K562 (cell line): ENCODE measurements around the gene NIPAL4. TPM values are rescaled to one million over a fixed set of nuclear protein-coding genes. Genes with fewer than 3 reads are reported as not detected.

Experiments
- ATAC-seq: fragments of 200-7000 bp; cut with Tn5 transposase; 3 replicates; pipeline ENCODE4 v1.9.1; 2020; ENCODE audit warnings: moderate library complexity
- BruUV-seq: library from RNA; stranded (reverse); fragments of 400-500 nt; replicated peaks from 2 replicates; lab custom pipeline; 2021; lab: Mats Ljungman, UMichigan
- CTCF ChIA-PET: fragments of 300-600 bp; formaldehyde crosslinking; extraction: SDS; loops from one replicate; lab custom pipeline; 2021; ENCODE audit warnings: low intra/inter-chr PET ratio; lab: Yijun Ruan, JAX
- POLR2A ChIA-PET: fragments of 300-600, 350-650 bp; sonication (Branson Sonifier 250); formaldehyde crosslinking; extraction: SDS; loops from one replicate; lab custom pipeline; 2021; ENCODE audit warnings: antibody characterized with exemption, inconsistent platforms; lab: Yijun Ruan, JAX
- DNase-seq, 4 experiments: peaks; one replicate each; pipeline versions ENCODE4 v3.0.0 to v3.0.0-alpha.2; 2011 to 2018; ENCODE audit warnings: low spot score in 3 of 4, mixed read lengths in 3 of 4; ENCODE audit errors: extremely low read depth in 1 of 4
- FAIRE-seq: peaks from 2 replicates; lab custom pipeline; 2011; peaks lifted over from hg19 to GRCh38; lab: Jason Lieb, UNC
- H2AFZ ChIP-seq: 2 replicates; pipeline ENCODE4 v1.6.0; 2011; ENCODE audit warnings: low read depth, low read length, control low read depth, inconsistent platforms
- H3K27ac ChIP-seq: fragments of 200-600 bp; 3 replicates; pipeline ENCODE4 v1.8.0; 2011; ENCODE audit warnings: low read depth, mild to moderate bottlenecking, control low read depth, inconsistent platforms, low read length, moderate library complexity, mixed read lengths; ENCODE audit errors: extremely low read depth
- H3K27me3 ChIP-seq, 2 experiments: fragments of 300-600 bp in 1 of 2; 2 replicates in 1 of 2; 3 replicates in 1 of 2; pipeline versions ENCODE4 v1.6.0 to v1.8.0; 2011; ENCODE audit warnings: inconsistent platforms in 2 of 2, low read length in 2 of 2, mild to moderate bottlenecking in 1 of 2, mixed read lengths in 1 of 2, moderate library complexity in 1 of 2; ENCODE audit not compliant: control insufficient read depth in 2 of 2, insufficient read depth in 2 of 2
- H3K36me3 ChIP-seq: fragments of 300-600 bp; 3 replicates; pipeline ENCODE4 v1.8.0; 2011; ENCODE audit warnings: mild to moderate bottlenecking, low read length, inconsistent platforms; ENCODE audit not compliant: control insufficient read depth, insufficient read depth
- H3K4me1 ChIP-seq, 2 experiments: fragments of 200-600 bp in 1 of 2; replicated peaks in 1 of 2; 2 replicates in 1 of 2; 3 replicates in 1 of 2; pipeline versions ENCODE4 v1.5.1 to v1.8.0; 2011; ENCODE audit warnings: inconsistent platforms in 2 of 2, low read length in 2 of 2, mild to moderate bottlenecking in 1 of 2, mixed read lengths in 1 of 2, moderate library complexity in 1 of 2; ENCODE audit not compliant: control insufficient read depth in 2 of 2, insufficient read depth in 2 of 2
- H3K4me2 ChIP-seq: 2 replicates; pipeline ENCODE4 v1.6.1; 2011; ENCODE audit warnings: low read length, control low read depth, inconsistent platforms, mixed read lengths; ENCODE audit not compliant: insufficient read depth
- H3K4me3 ChIP-seq: fragments of 200-600 bp; sonication (generic), shearing (Covaris generic); 2 replicates; pipeline ENCODE4 v1.5.1; 2016; ENCODE audit warnings: control low read depth, inconsistent platforms
- H3K79me2 ChIP-seq: fragments of 200-600 bp; 3 replicates; pipeline ENCODE4 v1.8.0; 2011; ENCODE audit warnings: low read length, inconsistent platforms; ENCODE audit not compliant: control insufficient read depth, insufficient read depth
- H3K9ac ChIP-seq, 2 experiments: 2 replicates each; pipeline versions ENCODE4 v1.6.0 to v1.6.1; 2011; ENCODE audit warnings: low read depth in 2 of 2, low read length in 2 of 2, control low read depth in 1 of 2, inconsistent platforms in 1 of 2, mild to moderate bottlenecking in 1 of 2, mixed read lengths in 1 of 2; ENCODE audit not compliant: insufficient read depth in 1 of 2
- H3K9me1 ChIP-seq: one replicate; pipeline ENCODE4 v1.6.0; 2011; ENCODE audit warnings: inconsistent platforms, mild to moderate bottlenecking, low read length, moderate library complexity; ENCODE audit not compliant: control insufficient read depth, insufficient read depth
- H3K9me3 ChIP-seq: replicated peaks from 2 replicates; pipeline ENCODE4 v1.5.1; 2011; ENCODE audit warnings: low read depth, low read length, inconsistent platforms; ENCODE audit not compliant: control insufficient read depth, insufficient read depth
- H4K20me1 ChIP-seq: replicated peaks from 2 replicates; pipeline ENCODE4 v1.6.1; 2011; ENCODE audit warnings: low read length, inconsistent platforms, mixed read lengths; ENCODE audit not compliant: control insufficient read depth, insufficient read depth
- CREBBP ChIP-seq: IDR thresholded peaks from one replicate; pipeline ENCODE4 v1.6.1; 2012; ENCODE audit warnings: low read depth, mild to moderate bottlenecking, control low read depth, inconsistent platforms, low read length
- MYNN ChIP-seq, 2 experiments: sonication (generic); formaldehyde crosslinking in 1 of 2; IDR thresholded peaks; 2 replicates each; pipeline versions ENCODE4 v1.5.0 to v1.6.1; 2016 to 2020; ENCODE audit warnings: antibody characterized with exemption in 1 of 2, missing genetic modification reagents in 1 of 2
- ZNF398 ChIP-seq: fragments of 250-450 bp; sonication (Bioruptor Pico); IDR thresholded peaks from 2 replicates; pipeline ENCODE4 v1.8.0; 2021; ENCODE audit warnings: moderate library complexity, mild to moderate bottlenecking, inconsistent platforms
- ZNF766 ChIP-seq: fragments of 200-800 bp; sonication (Bioruptor generic); conservative IDR thresholded peaks from 2 replicates; pipeline ENCODE4 v1.6.1; 2016; ENCODE audit warnings: missing genetic modification characterization, missing compliant biosample characterization
- WGBS: fragments of 100-300 bp; shearing (Covaris generic); methylation state at CpG from one replicate; pipeline ENCODE4 v1.1.6; 2016; ENCODE audit warnings: low coverage, mixed read lengths; ENCODE audit not compliant: insufficient coverage; ENCODE audit errors: missing lambda C conversion rate; 5-methylcytosine and 5-hydroxymethylcytosine counted together
- in situ Hi-C: fragments of 300-500 bp; cut with MboI; formaldehyde crosslinking; loops from 4 replicates; pipeline ENCODE4 v1.15.0; 2018; ENCODE audit warnings: inconsistent platforms, mixed read lengths
- intact Hi-C: fragments of 100-400 bp; cut with micrococcal nuclease; formaldehyde crosslinking; loops from 2 replicates; pipeline ENCODE4 v1.14.2; 2022
- polyA plus RNA-seq, 8 experiments: library from polyadenylated mRNA; depleted of rRNA in 4 of 8; stranded (reverse) in 5 of 8; unstranded in 3 of 8; fragments of >200 nt; fragmentation: Nextera tagmentation in 2 of 8; fragmentation: Illumina TruSeq in 1 of 8; extraction: Ambion mirVana in 2 of 8; extraction: Trizol in 1 of 8; gene quantifications; 2 replicates each; pipeline versions ENCODE4 v1.2.1 to v1.2.3, GENCODE V29; 2011 to 2014; ENCODE audit warnings: inconsistent platforms in 1 of 8, missing spikeins in 1 of 8
- total RNA-seq, 7 experiments: library from RNA; depleted of rRNA in 6 of 7; stranded (reverse); fragments of >200 nt in 6 of 7; fragmentation: Illumina TruSeq in 2 of 7; extraction: Trizol in 2 of 7; gene quantifications; 2 replicates each; pipeline versions ENCODE4 v1.2.1 to v1.2.3, GENCODE V29; 2011 to 2021; ENCODE audit warnings: low replicate concordance in 1 of 7
- TF ChIP-seq, protein P1 (sequence below): fragments of 450-650 bp; formaldehyde crosslinking; IDR thresholded peaks from 2 replicates; pipeline ENCODE4 v1.4.0; 2020; ENCODE audit warnings: mild to moderate bottlenecking, moderate library complexity

The NIPAL4 gene
- total and polyA plus RNA-seq, 9 of the 15 experiments (the other 6 are each of a cell fraction or from before 2014, with no cell fraction given) = not detected

DNA sequence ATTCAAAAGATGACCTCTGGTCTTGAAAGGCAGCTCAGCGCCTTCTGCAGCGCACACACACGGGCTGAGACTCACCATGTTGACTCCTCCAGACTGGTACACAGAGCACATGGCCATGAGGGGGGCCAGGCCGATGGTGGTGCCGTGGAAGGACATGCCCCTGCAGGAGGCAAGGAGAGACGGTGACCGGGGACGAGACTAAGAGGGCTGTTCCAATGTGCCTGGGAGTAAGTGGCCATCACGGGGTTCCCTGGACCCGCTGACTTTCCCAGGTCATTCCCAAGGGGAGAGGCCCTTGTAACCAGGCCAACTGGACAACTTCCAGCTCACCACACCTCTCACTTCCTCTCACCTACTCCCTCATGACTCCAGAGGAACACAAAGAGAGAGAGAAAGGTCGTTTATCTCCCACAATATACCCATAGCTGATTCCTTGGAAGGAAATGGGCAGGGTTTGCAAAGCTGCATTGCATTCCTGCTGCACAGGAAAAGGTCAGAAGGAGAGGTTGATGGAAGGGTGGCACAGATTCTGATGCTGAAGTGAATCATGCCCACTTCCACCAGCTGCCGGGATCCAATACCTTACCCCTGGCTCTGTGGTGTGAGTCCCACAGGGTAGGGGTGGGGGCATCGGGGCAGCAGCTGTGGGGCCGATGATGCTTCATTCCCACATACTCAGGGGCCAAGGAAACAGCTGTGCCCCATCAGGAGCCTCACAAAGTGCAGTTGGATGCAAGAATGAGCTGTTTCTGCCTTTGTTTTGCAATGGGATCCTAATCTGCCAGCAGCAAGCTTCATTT is 47.2 kb downstream of the NIPAL4 start (continued):
- TF ChIP-seq, protein P1, sequence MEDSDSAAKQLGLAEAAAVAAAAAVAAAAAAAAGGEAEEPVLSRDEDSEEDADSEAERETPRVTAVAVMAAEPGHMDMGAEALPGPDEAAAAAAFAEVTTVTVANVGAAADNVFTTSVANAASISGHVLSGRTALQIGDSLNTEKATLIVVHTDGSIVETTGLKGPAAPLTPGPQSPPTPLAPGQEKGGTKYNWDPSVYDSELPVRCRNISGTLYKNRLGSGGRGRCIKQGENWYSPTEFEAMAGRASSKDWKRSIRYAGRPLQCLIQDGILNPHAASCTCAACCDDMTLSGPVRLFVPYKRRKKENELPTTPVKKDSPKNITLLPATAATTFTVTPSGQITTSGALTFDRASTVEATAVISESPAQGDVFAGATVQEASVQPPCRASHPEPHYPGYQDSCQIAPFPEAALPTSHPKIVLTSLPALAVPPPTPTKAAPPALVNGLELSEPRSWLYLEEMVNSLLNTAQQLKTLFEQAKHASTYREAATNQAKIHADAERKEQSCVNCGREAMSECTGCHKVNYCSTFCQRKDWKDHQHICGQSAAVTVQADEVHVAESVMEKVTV (CRISPR knock-in tag) = no peak
- TF ChIP-seq, all 486 proteins: peak for 0

DNA sequence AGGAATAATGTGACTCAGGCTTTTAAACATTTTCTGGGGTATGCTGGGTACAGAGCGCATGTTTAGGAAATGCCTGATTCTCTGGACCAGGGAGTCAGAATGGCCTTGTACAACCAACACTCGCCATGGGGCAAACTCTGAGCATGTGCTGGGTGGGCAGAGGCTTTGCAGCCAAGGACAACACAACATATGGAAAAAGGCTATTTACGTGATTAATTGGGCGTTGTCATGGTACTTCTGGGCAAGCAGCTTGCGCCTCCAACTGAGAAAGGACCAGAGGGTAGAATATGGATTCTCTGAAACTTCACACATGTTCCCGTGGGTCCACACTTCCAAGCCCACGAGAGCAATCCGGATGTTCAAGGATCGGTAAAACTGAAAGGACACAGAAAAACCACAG is 49.1 kb downstream of the NIPAL4 start:
- ATAC-seq (no peak), FAIRE-seq (no peak), DNase-seq (no peak)
- H3K4me1 ChIP-seq = peaks cover 0 to 9% of the 10 kb centered on the region in 2 experiments; a peak in 2 of 5 replicates
- TF ChIP-seq ZNF398 (CRISPR knock-in tag) = no peak
- no peak for TF ChIP-seq CREBBP
- TF ChIP-seq ZNF766 (CRISPR knock-in tag) = no peak
- TF ChIP-seq MYNN (IDR thresholded peaks at IDR 0.05) = no peak
- TF ChIP-seq MYNN (CRISPR knock-in tag; IDR thresholded peaks at IDR 0.05) = no peak
- ChIA-PET CTCF (no interaction called here), POLR2A (interaction anchor here (1.2 kb wide), 1 partner anchor 11 kb away, joined by 3 read pairs; no protein-coding TSS in a partner anchor)
- in situ Hi-C loops = no loop called here
- H3K9ac ChIP-seq = no peak overlapping the region
- H3K79me2 ChIP-seq = no peaks in the 10 kb centered on the region
- H4K20me1 ChIP-seq = no peaks in the 10 kb centered on the region
- 30% methylated on average over 9 of the region's 9 CpGs for WGBS
- peaks cover 0 to 7% of the 10 kb centered on the region in 2 experiments; a peak in 1 of 5 replicates for H3K27me3 ChIP-seq
- intact Hi-C loops = no loop called here
- no peak overlapping the region for H3K4me3 ChIP-seq
- no peaks in the 10 kb centered on the region for H3K36me3 ChIP-seq
- BruUV-seq = no TSS peak
- H3K27ac ChIP-seq = no peak overlapping the region
- H2AFZ ChIP-seq = no peak overlapping the region
- no peaks in the 10 kb centered on the region for H3K9me3 ChIP-seq
- H3K9me1 ChIP-seq = no peaks in the 10 kb centered on the region
- no peak overlapping the region for H3K4me2 ChIP-seq
